ENCODE measurements around the gene AURKAIP1. TPM values are rescaled to one million over a fixed set of nuclear protein-coding genes. Genes with fewer than 3 reads are reported as not detected.

The AURKAIP1 gene
- total RNA-seq, 1 donor from 2014 or later = 87.7 TPM

DNA sequence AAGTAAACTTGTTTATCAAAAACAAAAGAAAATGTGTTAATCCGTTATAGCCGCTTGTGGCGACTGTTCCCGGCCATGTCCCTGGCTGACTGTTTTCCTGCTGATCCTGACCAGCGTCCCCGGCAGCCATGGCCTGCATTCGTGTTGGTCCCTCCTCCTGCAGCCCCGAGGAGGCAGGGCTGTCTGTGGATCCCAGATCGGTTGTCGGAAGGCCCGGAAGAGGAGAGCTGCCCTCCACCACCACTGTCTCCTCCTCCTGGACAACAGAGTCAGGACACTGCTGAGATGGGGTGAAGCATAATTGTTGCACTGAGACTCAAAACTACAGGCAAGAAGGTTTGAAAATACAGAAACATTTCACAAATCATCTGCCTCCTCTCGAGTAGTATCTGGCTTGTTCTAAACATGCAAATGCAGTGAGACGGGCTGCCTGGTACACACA lies 13.0 kb downstream of the AURKAIP1 start:
- peak; percentile 44 to 61 for DNase-seq (ENCODE audit: low read depth in 2 of 2)

- DNase-seq (ENCODE audit: low read depth in 2 of 2) = no peak
Measured at GRCh38 chr1:1361233-1361981, 13.6 kb downstream of the AURKAIP1 start.

GRCh38 chr1:1360506-1361169 lies 14.4 kb downstream of the AURKAIP1 start:
- DNase-seq (ENCODE audit: low read depth in 2 of 2) = peak in 1 of 2 donors; percentile 65

GRCh38 chr1:1359664-1360468 lies 15.1 kb downstream of the AURKAIP1 start:
- DNase-seq (ENCODE audit: low read depth in 2 of 2) = peak in 1 of 2 donors; percentile 61

GRCh38 chr1:1359308-1359663 lies 15.7 kb downstream of the AURKAIP1 start:
- DNase-seq (ENCODE audit: low read depth in 2 of 2) = no peak

GRCh38 chr1:1358433-1359271 lies 16.4 kb downstream of the AURKAIP1 start, which contains the start of gene MXRA8:
Gene MXRA8 (minus strand): TSS chr1:1358555. CDS start chr1:1358504, 51 bp downstream.
- DNase-seq (ENCODE audit: low read depth in 2 of 2) = no peak

DNA sequence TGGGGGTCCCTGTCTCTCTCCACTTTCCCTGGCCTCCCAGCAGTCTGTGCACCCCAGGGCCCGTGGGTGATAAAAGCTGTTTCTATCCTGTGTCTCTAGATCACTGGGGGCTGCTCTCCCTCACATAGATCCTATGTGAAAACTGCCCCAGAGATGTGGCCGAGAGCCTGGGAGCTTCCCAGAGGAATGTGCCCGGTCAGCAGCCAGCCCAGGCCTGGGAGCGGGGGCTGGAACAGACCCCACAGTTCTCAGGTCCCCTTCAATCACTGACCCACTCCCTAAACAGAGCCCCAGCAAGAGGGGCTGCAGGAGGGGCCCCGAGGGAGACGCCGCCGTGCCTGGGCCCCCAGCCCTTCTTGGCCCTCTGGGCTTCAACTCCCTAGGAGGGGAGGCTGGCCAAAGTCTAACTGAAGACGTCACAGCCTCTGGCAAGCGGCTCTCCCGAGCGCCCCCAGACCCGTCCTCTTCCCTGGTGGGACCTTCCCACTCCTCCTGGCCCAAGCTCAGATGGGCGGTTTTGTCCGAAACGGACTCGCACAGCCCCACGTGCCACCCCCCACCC lies 17.1 kb downstream of the AURKAIP1 start:
- DNase-seq (ENCODE audit: low read depth in 2 of 2) = no peak

- no peak for DNase-seq (ENCODE audit: low read depth in 2 of 2)
Measured at GRCh38 chr1:1356796-1357401, 18.1 kb downstream of the AURKAIP1 start.

DNA sequence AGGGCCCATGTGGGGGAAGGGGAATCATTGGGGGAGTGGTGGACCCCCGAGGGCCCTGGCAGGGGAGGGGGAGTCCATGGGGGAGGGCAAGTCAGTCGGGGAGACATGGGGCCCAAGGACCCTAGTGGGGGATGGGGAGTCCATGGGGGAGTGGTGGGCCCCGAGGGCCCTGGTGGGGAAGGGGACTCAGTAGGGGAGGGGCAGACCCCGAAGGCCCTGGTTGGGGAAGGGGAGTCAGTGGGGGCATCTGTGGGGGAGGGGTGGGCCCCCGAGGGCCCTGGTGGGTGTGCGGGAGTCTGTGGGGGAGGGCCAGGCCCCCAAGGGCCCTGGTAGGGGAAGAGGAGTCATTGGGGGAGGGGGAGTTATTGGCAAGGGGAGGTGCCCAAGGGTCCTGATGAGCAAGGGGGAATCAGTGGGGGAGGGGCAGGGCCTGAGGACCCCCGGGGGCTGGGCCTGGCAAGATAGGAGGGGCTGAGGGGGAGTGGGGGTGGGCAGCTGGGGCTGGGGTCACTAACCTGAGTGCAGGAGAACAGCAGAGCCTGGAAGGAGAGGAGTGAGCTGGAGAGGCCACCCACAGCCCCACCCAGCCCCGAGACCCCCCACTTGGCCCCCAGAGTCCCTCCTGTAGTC lies 18.7 kb downstream of the AURKAIP1 start:
- no peak for DNase-seq (ENCODE audit: low read depth in 2 of 2)

DNA sequence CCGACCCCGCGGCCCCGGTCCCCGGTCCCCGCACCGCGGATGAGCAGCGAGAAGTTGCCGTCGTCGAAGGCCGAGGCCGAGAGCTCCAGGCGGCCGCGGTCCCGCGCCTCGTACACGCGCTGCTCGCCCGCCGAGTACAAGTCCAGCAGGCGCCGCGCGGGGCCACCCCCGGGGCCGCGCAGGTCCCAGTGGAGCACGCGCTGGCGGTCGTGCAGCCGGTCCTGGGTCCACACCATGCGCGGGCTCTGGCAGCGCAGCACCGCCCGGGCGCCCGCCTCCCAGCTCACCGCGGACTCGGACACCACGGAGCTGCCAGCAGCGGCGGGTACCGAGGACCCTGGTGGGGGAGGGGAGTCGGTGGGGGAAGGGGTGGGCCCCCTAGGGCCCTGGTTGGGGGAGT lies 19.6 kb downstream of the AURKAIP1 start:
- DNase-seq (ENCODE audit: low read depth in 2 of 2) = peak; percentile 29 to 55

GRCh38 chr1:1354271-1355247 lies 20.4 kb downstream of the AURKAIP1 start:
- no peak for DNase-seq (ENCODE audit: low read depth in 2 of 2)

GRCh38 chr1:1353389-1354151 lies 21.4 kb downstream of the AURKAIP1 start:
- no peak for DNase-seq (ENCODE audit: low read depth in 2 of 2)

- no peak for DNase-seq (ENCODE audit: low read depth in 2 of 2)
Measured at GRCh38 chr1:1352786-1353388, 22.1 kb downstream of the AURKAIP1 start.

- DNase-seq (ENCODE audit: low read depth in 2 of 2) = no peak
Measured at GRCh38 chr1:1351511-1352427, 23.2 kb downstream of the AURKAIP1 start.

- DNase-seq (ENCODE audit: low read depth in 2 of 2) = peak; percentile 58 to 76
Measured at GRCh38 chr1:1349256-1350012, 25.6 kb downstream of the AURKAIP1 start, which contains the start of gene DVL1. Gene DVL1 (minus strand): TSS chr1:1349418. CDS start chr1:1349065, 353 bp downstream.

All from lung microvascular endothelial cell (primary cell).